ENCODE results near the gene P4HA2.
A peak's percentile ranks its signal among the peaks of the same experiment; 100 is the strongest.

P4HA2 gene

DNA sequence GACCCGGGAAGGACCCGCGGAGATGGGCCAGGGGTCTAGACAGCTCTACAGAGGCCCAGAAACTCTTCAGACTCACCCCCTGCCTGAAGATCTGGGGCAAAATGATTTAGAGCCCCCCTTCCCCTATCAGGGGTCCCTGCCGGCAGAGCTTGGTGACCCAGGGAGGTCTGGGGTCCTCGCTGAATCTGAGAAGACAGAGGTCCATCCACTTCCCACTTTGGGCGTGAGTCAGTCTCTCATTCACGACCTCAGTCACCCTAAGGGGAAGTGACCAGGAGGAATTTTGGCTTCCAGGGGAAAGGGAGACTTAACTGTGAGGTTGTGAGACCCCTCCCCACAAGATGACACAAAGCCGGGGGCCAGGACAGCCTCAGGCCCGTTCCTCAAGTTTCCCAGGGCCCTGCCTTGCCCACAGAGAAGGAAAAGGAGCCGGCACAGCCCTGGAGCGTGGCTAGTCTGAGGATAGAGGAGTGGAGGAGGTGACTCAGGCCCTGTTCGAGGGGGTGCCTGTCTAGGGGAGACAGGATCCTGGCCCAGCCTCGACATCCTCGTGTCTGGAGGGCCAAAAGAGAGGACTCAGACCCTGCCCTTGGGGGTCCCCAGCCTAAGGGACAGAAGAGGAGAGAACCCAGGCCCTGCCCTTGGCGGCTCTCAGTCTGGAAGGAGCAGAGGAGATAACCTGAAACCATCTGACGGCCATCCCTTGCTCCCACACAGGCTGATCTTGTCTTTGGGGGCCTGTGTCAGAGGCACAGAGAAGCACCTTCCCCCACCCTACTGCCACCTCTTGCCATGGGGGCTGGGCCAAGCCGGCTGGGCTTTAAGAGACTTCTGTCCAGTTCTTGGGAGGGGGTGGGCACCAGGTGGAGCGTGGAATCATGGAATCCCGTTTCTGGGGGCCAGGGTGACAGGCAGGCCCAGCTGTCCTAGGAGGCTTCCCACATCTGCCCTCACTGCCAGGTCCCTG is 30.7 kb upstream of the P4HA2 start:
- TF ChIP-seq, protein P1, sequence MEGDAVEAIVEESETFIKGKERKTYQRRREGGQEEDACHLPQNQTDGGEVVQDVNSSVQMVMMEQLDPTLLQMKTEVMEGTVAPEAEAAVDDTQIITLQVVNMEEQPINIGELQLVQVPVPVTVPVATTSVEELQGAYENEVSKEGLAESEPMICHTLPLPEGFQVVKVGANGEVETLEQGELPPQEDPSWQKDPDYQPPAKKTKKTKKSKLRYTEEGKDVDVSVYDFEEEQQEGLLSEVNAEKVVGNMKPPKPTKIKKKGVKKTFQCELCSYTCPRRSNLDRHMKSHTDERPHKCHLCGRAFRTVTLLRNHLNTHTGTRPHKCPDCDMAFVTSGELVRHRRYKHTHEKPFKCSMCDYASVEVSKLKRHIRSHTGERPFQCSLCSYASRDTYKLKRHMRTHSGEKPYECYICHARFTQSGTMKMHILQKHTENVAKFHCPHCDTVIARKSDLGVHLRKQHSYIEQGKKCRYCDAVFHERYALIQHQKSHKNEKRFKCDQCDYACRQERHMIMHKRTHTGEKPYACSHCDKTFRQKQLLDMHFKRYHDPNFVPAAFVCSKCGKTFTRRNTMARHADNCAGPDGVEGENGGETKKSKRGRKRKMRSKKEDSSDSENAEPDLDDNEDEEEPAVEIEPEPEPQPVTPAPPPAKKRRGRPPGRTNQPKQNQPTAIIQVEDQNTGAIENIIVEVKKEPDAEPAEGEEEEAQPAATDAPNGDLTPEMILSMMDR (IDR thresholded peaks at IDR 0.05; ENCODE audit: low read depth, low read length, missing control alignments), result no peak
- no peaks in the 10 kb centered on the region for H3K27me3 ChIP-seq (replicated peaks)
- in situ Hi-C loops (cut with HindIII; ENCODE audit: low pct_ligation_motif_present, low sequenced_read_pairs), result no loop called here
- H3K27ac ChIP-seq, result peak overlapping the region; percentile 92
- DNase-seq, result peak; percentile 53
- peak overlapping the region; percentile 81 for H3K4me3 ChIP-seq (ENCODE audit: low read depth, low read length)
- H3K36me3 ChIP-seq (replicated peaks), result peaks cover 12% of the 10 kb centered on the region

DNA sequence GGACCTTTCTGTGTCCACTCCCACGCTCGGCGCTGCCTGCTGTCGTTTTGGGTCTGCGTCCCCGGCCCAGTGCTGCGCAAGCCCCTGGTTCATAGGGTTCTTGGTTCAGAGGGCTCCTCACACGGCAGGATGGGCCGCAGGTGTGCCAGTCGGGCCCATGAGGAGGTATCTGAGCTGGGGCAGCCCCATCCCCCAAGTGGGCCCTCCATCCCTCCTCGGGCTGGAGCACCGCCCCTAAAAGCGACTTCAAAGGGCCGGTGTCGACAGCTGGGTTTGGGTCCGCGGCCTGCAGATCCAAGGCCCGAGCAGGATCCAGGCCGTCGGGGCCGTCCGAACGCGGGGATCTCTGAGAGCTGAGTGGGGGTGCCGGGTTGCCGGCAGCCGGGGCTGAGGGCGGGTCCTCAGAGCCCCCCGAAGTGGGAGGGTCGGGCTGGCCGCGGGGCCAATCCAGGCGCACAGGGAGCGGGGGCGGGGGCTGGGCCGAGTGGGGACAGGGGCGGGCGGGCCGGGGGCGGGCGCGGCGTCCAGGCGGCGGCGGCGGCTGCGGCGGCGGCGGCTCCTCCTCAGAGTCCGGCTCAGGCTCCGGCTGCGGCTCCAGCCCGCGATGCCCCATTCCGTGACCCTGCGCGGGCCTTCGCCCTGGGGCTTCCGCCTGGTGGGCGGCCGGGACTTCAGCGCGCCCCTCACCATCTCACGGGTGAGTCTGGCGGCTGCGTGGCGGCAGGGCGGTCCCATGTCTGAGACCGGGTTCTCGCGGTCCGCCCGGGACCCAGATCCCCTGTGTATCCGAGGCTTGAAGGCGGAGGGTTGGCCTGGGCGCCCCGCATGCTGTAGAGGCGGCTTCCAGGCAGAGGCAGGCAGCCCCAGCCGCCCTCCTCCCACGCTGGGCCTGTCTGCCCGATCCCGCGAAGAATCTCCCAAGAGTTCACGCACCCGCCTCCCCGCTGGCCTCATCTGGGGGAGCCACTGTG is 29.8 kb upstream of the P4HA2 start, which contains the start of gene PDLIM4:
Gene PDLIM4 (plus strand): TSS at position 566 of the 971 bp plus-strand sequence. CDS start 39 bp downstream, at position 605.
- peak within 1 kb of the TSS; percentile 81 for H3K4me3 ChIP-seq (ENCODE audit: low read depth, low read length)
- TF ChIP-seq, protein P1 (IDR thresholded peaks at IDR 0.05; ENCODE audit: low read depth, low read length, missing control alignments), result no peak
- in situ Hi-C loops (cut with HindIII; ENCODE audit: low pct_ligation_motif_present, low sequenced_read_pairs), result no loop called here

DNA sequence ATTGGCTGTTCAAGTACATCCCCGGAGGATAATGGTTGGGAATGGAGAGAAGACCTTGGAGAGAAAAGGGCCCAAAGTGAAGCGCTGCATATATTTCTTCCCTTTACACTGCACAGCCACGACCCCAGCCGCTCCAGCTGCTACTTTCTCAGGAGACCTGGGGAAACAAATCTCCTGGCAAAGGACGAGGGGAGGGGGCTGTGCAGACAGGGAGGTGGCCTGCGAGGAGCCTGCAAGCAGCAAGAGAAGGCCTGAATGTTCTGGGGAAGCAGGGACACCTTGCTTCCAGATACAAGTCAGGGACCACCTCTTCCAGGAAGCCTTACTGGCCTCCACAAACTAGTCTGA is 29.1 kb upstream of the P4HA2 start:
- in situ Hi-C loops (cut with HindIII; ENCODE audit: low pct_ligation_motif_present, low sequenced_read_pairs), result no loop called here
- Histone ChIP-seq H3K27ac (no peak overlapping the region), H3K27me3 (replicated peaks) (no peaks in the 10 kb centered on the region), H3K4me3 (ENCODE audit: low read depth, low read length) (peak overlapping the region; percentile 81), H3K36me3 (replicated peaks) (peaks cover 3% of the 10 kb centered on the region)
- TF ChIP-seq, protein P1 (IDR thresholded peaks at IDR 0.05; ENCODE audit: low read depth, low read length, missing control alignments), result no peak
- no peak for DNase-seq

More for the DNA sequence above, 29.8 kb upstream of the P4HA2 start, which contains the start of gene PDLIM4:
- Histone ChIP-seq H3K27me3 (replicated peaks) (no peaks in the 10 kb centered on the region), H3K27ac (peak within 1 kb of the TSS; percentile 92), H3K36me3 (replicated peaks) (peaks cover 5% of the 10 kb centered on the region)
- DNase-seq, result peak; percentile 17

DNA sequence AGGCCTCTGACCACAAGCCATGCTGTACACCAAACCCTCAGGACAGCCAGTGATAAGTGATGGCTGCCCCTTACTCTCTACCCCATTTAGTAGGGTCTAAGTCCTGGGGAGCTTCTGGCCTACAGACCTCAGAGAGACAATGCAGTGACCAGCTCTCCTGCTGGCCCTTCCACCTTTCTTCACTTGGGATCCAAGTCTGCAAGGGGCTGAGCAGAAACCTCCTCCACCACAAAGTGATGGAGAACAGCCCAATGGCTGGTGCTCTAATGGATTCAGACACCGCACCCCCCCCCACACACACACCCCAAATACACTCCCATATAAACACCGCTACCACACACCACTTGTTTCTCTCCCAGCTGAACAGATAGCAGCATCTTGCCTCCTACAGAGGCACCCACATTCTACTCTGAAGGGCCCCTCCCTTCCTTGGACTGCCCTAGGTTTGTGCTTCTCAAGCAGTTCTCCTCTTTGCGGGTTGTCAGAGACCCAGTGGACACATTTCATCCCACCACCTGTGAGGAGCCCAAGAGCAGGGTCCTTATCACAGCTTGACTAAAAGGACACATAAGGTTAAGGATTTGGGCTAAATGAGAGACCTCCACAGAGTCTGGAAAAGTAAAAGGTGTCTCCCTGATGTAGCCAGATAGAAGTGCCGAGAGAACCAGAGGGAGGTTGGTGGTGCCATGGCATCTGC is 28.6 kb upstream of the P4HA2 start:
- Histone ChIP-seq H3K27ac (no peak overlapping the region), H3K27me3 (replicated peaks) (no peaks in the 10 kb centered on the region), H3K36me3 (replicated peaks) (peaks cover 3% of the 10 kb centered on the region), H3K4me3 (ENCODE audit: low read depth, low read length) (no peak overlapping the region)
- no peak for DNase-seq
- in situ Hi-C loops (cut with HindIII; ENCODE audit: low pct_ligation_motif_present, low sequenced_read_pairs), result no loop called here
- TF ChIP-seq, protein P1 (IDR thresholded peaks at IDR 0.05; ENCODE audit: low read depth, low read length, missing control alignments), result no peak

DNA sequence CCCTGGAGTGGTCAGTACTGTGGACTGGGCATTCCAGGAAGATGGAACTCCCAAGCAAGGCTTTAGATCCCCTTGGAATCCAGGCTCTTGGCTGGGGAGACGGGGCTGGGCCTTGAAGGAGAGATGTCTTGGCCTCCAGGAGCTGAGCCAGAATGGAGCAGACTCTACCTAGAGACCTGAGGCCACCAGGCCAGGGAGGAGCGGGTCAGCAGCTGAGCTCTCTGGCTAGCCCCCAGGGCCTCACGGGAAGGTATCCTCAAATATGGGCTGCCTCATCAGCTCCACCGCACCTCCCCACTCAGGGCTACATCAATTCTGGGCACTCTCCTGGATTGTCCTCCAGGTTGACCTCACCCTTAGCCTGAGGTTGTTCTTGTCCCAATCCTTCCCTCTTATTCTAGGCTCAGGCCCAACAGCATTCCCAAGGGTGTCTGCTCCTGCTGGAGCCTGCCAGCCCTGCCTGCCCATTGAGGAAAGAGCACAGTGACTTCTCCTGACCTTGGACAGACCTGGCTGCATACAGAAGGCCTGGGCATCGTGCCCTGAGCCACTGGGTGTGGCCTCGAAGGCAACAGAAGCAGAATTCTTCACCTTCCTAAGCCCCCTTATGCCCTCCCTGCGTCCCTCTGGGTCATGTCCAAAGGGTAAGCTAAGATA is 26.8 kb upstream of the P4HA2 start:
- TF ChIP-seq, protein P1 (IDR thresholded peaks at IDR 0.05; ENCODE audit: low read depth, low read length, missing control alignments), result no peak
- no peak overlapping the region for H3K27ac ChIP-seq
- H3K36me3 ChIP-seq (replicated peaks), result no peaks in the 10 kb centered on the region
- no peak for DNase-seq
- H3K27me3 ChIP-seq (replicated peaks), result no peaks in the 10 kb centered on the region
- in situ Hi-C loops (cut with HindIII; ENCODE audit: low pct_ligation_motif_present, low sequenced_read_pairs), result no loop called here
- H3K4me3 ChIP-seq (ENCODE audit: low read depth, low read length), result no peak overlapping the region
